SIG-M5 treated with dmso at 0.1 percent for 504 hours (cell line): ENCODE data around the gene WDR45B.

ENCODE experiments used
- DNase-seq: peaks from one replicate; lab custom pipeline; 2025; ENCODE audit not compliant: unreplicated experiment; lab: John Stamatoyannopoulos, UW

Gene WDR45B

DNA sequence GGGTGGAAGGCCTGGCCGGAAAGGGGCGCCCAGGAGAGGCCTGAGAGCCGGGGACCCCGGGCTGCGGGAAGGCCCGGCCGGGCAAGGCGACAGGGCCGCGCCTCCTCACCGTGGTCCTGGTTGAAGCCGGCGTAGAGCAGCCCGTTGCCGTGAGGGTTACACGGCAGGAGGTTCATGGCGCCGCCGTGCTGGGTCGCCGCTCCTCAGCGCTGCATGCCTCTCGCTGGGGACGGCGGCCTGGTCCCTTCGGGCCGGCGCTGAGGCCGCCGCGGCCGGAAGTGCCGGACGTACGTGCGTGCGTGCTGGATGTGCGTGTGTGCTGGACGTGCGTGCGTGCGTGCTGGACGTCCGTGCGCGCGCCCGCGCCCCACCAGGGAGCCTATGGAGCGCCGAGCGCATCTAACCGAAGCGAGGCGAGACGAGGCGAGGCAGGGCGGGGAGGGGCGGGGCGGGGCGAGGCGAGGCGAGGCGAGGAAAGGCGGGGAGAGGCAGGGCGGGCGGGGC lies at the start of gene WDR45B:
Gene WDR45B (minus strand): TSS at position 280 of the 504 bp plus-strand sequence. CDS start 104 bp downstream, at position 176.
- peak; percentile 89 for DNase-seq

DNA sequence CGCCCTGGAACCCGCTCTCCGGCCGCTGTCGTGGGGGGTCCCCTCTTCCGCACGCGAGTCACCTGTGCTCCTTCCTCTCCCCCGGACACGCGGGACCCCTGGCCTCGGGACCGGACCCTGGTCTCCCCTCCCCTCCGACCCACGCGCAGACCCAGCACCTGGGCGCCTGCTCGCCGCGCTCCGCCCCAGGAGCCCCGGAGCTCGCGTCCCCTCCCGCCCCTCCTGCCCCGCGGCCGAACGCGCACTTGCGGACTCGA lies 49.5 kb upstream of the WDR45B start:
- DNase-seq: no peak

DNA sequence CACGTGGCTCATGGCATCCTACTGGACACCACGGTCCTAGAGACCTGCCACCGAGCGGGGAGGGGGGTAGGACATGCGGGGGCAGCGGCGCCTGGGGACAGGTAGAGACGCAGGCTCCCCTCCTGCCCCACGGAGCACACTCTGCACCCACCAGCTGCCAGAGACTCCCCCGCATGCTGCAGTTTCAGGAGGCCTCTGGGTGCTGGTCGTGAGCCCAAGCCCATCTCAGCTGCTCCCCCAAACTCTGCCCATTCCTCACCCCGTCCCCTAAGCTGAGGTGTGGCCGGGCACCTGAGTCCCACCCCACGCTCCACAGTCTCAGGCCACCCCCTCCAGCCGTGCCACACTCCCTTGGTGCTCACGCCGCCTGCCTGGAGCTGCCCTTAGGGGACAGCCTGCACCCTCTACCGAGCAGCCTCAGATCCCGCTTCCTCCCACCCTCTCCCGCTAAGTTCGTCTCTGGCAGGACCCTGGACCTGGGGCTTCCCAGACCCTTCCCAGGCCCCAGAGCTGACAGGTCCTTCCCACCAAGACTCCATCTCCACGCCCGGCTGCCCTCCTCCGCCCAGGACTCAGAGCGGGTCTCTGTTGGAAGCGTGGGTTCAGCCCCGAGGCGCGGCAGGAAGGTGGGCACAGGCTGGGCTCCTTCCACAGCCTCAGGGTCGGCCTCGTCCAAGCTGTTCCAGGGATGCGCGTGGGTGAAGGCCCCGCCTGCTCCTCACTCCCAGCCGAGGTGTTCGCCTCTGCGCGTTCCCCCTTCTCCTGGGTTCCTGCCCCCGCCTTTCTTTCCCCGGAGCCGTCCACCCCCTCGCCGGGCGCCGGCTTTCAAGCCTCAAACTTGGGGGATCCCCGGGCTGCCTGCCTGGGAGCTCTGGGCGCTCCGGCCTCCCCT lies 48.9 kb upstream of the WDR45B start:
- DNase-seq: no peak

DNA sequence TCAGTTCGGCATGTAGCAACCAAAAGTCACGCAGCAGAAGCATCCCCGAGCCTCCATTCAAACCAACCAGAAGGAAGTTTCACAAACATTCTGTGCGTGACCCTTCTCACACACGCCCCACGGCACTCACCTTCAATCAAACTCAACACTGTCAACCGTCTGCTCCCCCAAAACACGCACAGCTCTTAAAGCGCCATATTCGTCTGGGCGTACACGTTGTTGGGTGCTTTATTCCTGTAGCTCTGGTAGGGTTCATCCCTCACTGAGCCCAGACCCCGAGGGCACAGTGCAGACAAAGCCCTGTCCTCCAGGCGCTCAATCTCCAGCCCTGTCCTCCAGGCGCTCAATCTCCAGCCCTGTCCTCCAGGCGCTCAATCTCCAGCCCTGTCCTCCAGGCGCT lies 48.0 kb upstream of the WDR45B start:
- DNase-seq: no peak

DNA sequence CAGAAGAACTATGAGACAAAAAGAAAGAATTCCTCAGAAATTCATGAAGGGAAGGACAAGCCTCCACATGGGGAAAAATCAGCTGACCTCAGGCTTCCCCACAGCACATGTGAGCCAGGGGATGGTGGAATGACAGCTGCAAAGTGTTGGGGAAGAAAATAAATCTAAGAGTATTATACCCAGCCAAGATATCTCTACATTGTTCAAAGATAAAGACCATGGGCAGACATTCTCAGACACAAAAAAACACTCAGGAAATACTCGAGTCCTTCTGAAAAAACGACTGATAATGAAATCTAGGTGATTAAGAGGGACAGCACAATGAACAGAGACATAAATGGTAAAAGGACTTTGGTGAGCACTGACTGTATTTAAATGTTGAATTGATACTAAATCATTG lies 46.4 kb upstream of the WDR45B start:
- DNase-seq: no peak

DNA sequence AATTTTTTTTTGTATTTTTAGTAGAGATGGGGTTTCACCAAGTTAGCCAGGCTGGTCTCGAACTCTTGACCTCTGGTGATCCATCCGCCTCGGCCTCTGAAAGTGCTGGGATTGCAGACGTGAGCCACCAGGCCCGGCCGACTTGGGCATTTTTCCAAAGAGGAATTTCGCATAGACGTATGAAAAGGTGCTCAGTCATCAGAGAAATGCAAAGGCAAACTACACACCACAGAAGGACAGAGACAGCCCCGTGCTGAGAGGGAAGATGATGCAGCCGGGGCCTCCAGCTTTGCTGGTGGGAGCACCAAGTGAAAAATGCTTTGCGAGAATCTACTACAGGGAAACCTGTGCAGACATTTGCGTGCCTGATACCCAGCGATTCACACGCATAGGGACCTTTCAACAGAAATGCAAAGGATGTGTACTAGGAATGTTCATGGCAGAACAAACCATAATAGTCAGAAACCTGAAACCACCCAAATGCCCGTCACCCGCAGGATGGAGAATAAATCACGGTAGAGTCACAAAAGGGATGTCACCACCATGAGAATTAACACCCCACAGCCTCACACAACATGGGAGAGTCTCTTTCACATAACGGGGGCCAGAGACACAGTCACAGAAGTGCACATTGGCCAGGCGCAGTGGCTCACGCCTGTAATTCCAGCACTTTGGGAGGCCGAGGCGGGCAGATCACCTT lies 45.1 kb upstream of the WDR45B start:
- DNase-seq: no peak

DNA sequence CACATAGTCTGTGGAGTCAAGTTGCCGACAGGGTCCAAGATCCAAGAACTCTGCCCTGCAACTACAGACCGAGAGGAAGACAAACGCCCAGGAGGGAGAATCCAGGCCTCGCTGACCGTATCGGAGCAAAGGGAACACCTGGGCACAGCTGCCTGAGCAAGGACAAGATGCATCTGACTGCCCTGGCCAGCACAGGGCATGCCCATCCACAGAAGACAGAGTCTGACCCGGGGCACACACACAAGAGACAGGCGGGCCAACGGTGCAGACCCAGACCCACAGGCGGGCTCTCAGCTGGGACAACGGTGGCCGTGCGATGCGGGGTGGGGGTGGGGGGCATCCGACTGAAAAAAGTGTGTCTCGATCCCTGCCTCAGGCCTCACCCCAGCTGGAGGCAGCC lies 44.0 kb upstream of the WDR45B start:
- no peak for DNase-seq

DNA sequence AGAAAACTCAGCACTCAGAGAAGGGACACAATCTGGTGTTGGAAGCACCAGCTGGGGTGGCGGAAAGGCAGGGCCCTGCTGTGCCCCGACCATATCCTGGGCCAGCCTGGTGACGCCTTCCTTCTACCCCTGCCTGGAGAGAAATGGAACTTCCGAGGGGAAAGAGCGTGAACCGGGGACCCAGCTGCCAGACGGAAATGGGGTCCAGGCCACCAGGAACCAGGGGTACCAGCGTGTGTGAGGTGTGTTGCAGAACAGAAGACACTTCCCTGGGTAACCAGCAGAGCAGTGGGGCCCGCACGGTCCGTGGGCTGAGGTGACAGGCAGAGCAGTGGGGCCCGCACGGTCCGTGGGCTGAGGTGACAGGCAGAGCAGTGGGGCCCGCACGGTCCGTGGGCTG lies 43.5 kb upstream of the WDR45B start:
- no peak for DNase-seq

DNA sequence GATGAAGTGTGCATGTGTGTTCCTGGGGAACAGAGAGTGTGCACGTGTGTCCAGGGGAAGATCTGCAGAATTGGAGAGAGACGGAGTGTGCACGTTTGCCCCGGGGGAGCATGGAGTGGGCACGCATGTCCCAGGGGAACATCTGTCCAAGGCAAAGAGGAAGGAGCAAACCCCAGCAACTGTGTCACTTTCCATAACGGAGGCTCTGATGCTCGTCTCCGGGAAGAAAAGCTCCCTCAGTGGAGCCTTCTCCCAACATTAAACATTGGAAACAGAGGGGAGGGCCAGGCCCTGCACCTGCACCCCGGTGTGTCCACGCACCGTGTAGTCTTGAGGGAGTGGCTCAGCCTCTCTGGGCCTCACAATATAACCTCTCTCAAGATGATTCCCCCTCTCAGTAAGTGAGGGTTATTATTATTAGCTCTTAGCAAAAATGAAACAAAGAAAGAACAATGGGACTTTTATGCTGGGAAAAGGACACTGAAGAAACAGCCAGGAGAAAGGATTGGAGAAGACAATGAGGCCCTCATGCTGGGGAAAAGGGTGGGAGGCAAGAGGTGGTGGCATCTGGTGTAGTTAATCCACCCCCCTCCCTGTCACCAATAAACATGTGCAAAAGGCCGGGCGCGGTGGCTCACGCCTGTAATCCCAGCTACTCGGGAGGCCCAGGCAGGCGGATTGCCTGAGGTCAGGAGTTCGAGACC lies 42.7 kb upstream of the WDR45B start:
- no peak for DNase-seq

DNA sequence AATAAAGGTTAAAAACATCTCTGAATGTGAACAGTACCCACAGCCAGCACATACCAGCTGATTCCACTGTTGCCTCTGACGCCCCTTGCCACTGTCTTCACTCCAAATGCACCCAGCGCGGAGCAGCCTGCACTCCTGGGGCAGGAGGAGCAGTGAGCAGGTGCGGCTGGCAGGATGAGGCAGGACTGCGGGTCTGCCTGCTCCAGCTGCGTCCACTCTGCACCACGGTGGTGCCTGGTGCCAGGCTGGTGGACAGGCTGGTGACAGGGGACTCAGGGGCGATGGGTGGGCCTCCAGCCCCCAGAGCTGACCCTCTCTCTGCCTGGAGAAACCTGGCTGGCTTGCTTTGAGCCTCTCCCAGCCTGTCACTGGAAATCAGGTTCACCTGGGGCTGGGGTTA lies 40.8 kb upstream of the WDR45B start:
- DNase-seq: no peak

DNA sequence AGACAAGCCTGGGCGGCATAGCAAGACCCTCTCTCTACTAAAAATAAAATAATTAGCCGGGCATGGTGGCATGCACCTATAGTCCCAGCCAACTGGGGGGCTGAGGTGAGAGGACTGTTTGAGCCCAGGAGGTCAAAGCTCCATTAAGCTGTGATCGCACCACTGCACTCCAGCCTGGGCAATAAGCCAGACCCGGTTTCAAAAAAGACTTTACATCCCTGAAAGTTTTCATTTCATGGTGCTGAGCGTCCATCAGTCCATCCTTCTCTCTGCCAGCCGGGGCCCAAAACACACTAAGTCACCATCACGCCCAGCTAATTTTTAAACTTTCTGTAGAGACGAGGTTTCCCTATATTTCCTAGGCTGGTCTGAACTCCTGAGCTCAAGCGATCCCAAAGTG lies 39.6 kb upstream of the WDR45B start:
- no peak for DNase-seq

DNA sequence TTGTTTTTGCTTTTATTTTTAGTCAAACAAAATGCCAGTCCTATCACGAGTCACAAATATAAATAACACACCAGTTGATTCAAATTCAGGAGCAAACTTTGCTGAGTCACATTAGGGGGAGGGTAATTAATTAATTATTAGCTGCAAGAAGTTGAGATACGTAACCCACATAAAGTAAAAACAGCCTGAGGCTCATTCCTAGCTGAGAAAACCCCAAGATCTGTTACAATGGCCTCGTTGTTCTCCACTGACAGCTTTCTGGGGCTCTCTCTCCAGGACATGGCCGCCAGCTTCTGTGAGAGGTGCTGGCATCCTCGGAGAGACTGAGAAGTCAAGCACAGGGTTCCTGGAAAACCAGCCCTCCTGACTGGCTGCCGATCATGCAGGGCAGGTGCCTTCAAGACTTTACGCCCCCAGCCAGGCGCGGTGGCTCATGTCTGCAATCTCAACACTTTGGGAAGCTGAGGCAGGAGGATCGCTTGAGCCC lies 39.2 kb upstream of the WDR45B start:
- DNase-seq: no peak

DNA sequence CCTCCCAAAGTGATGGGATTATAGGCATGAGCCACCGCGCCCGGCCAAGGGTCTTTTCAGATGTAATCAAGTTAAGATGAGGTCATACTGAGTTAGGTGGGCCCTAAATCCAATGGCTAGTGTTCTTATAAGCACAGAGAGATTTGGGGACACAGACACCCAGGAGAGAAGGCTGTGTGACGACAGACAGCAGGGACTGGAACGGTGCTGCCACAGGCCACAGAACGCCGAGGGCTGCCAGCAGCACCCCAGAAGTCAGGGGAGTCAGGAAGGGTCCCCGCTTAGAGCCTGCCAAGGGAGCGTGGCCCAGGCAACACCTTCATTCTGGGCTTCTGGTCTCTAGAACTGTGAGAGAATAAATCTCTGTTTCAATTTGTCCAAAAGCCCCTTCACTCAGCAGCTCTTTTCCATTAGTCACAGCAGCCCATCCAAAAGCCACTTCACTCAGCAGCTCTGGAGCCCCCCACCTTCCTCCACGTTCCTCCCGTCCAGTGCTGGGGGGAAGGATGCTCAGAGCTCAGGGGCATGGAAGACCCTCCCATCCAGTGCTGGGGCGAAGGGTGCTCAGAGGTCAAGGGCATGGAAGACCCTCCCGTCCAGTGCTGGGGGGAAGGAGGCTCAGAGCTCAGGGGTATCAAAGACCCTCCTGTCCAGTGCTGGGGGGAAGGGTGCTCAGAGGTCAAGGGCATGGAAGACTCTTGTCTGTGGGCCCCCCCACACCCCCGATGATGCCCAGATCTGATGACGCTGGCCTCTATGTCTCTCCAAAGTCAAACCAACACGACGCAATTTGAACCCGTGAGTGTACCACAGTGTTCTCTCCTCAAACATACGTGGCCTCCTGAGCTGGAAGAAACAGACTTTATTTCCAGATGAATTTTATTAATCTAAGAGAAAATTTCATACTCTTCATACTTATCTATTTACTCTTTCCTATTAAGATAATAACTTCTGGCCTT lies 38.4 kb upstream of the WDR45B start:
- DNase-seq: no peak

DNA sequence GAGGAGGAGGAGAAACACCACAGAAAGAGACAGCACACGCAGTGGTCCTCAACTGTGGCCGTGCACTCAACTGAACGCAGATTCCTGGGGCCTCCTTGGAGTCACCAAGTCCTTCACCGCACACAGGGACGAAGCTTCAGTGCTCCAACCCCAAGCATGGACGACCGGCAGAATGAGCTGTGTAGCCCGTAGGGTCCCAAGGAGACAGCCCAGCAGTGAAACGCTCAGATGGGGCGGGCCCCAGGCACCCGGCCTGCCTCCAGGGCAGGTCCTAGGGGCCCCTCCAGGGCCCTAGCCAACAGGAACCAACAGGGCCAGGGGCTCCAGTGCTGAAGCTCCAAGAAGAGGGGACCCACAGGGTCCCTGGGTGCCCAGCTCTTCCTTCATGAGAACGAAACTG lies 37.0 kb upstream of the WDR45B start:
- DNase-seq: no peak

DNA sequence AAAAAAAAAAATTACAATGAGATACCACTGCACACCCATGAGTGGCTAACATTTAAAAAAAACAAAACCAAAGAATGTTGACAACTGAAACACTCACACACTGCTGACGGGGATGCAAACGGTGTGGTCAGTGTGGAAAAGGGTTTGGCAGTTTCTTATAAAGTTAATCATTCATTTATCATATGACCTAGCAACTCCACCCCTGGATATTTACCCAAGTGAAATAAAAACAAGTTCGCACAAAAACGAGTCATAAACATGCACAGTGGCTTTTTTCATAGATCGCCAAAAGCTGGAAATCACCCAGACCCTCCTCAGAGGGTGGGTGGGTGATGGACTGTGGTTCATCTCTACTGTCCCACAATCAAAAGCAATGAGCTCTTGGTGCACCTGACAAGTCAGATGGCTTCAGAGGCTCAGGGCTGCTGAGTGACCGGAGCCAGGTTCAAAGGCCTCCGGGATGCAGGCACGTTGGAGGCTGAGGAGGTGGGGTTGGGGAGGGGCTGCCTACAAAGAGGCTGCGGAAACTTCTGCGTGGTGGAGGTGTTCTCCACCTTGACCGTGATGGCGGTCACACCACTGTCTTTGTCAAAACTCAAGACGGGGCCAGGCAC lies 36.1 kb upstream of the WDR45B start:
- DNase-seq: no peak

DNA sequence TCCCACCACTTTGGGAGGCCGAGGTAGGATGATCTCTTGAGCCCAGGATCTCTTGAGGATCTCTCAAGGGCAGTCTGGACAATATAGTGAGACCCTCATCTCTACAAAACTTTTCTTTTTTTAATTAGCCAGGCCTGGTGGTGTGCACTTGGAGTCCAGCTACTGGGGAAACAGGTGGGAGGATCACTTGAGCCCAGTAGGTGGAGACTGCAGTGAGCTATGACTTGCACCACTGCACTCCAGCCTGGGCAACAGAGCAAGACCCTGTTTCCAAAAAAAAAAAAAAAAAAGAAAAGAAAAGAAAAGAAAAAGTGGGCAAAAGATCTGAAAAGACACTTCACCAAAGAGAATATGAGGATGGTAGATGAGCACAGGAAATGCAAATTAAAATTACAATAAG lies 35.3 kb upstream of the WDR45B start:
- no peak for DNase-seq

DNA sequence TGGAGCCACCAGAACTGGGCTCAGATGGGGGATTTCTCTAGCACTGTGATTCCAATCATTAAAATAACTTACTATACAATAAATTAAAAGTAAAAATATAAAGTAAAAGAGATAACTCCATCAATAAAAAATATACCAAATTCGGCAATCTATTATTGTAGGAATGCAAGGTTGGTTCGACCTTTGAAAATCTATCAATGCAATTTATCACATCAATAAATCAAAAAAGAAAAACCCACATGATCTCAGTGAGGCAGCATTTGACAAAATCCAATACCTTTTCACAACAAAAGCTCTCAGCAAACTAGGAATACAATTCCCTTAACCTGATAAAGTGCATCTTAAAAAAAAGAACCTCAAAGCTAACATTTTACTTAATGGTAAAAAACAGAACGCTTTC lies 33.3 kb upstream of the WDR45B start:
- no peak for DNase-seq

DNA sequence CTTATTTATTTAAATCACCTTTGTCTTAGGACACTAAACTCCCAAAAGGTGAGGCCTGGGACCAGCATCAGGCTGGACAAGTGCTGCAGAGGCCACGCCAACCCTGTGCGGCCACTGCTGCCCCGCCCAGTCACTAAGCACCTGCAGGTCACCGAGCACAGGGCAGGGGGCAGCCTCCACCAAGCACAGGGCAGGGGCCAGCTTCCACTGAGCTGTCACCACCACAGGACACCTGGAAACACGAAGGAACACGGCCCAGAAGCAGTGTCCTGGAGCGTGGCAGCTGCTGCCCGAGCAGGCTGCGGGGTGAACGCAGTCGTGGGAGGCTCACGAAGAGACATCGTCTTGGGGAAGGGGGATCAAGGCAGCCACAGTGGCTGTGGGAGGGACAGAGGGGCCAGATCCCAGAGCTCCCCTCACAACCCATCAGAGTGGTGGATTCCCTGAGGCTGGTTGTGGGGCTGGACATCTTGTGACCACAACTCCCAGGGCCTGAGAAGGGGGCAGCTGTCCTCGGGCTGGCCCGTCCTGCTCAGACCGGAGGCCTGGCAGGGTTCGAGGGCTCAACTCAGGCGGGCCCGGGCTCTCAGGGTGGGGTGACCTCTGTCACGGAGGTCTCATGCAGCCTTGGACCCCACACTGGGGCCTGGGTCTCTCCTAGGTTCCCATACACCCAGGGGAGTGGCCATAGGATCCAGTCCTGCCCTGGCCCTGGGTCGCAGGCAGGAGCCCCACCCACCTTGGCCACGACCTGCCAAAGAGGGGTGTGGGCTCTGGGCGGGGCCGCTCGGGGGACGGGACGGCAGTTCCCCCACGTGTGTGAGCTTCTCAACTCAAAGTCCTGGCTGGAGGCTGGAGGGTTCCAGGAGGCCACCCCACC lies 31.6 kb upstream of the WDR45B start:
- DNase-seq: no peak

DNA sequence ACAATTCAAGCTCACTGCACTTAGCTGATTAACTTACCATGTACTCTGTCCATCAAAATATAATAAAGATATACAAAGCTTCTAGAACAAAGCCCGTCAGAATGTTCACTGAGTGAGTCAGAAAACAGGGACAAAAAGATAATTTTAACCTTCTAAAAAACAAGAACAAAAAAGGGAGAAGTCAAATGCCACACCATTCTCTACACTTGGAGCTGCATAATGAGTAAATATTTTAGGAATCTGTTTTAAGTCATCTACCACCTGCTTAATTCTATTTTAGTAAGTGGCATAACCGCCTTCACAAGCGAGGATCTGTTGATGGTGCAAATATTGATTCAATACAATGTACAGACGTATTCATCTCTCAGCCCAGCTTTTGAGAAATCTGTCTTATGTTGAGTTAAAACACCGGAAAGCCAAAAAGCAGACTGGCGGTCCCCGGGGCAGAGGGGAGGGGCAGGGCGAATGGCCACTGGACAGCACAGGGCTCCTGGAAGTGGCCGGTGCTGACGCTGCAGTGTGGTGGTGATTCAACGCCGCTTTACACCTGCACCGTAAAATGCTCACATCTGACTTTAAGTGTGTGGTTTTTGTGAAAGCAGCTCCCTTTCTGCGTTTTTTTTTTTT lies 30.1 kb upstream of the WDR45B start:
- DNase-seq: no peak
